Posterior cingulate gyrus (tissue), 11 donors: ENCODE measurements around the gene FUT6.
A peak's percentile ranks its signal among the peaks of the same experiment; 100 is the strongest.

Source experiments
- DNase-seq, 10 donors: peaks; one replicate each; pipeline versions ENCODE4 v3.0.0 to v3.0.0-alpha.2; 2020 to 2021; ENCODE audit warnings: mixed read lengths in 3 of 10
- intact Hi-C: fragments of 100-400 bp; cut with DNase I; formaldehyde crosslinking; loops from one replicate; pipeline ENCODE4 v1.15.1; 2023

The FUT6 gene

GRCh38 chr19:5829567-5830310 lies 9.8 kb downstream of the FUT6 start:
- intact Hi-C loops: no loop called here
- no peak for DNase-seq

GRCh38 chr19:5828661-5829566 lies 10.6 kb downstream of the FUT6 start:
- DNase-seq: no peak
- intact Hi-C loops: no loop called here

GRCh38 chr19:5827891-5828660 lies 11.4 kb downstream of the FUT6 start:
- intact Hi-C loops: no loop called here
- peak in 9 of 10 donors; percentile 45 to 96 (median 65) for DNase-seq

GRCh38 chr19:5827342-5827890 lies 12.1 kb downstream of the FUT6 start:
- DNase-seq: no peak
- intact Hi-C loops: no loop called here

GRCh38 chr19:5826531-5827341 lies 12.8 kb downstream of the FUT6 start:
- peak in 1 of 10 donors; percentile 87 for DNase-seq
- intact Hi-C loops: no loop called here

GRCh38 chr19:5825178-5825577 lies 14.3 kb downstream of the FUT6 start:
- intact Hi-C loops: no loop called here
- DNase-seq: peak in 2 of 10 donors; percentile 36 to 90

GRCh38 chr19:5824751-5825150 lies 14.8 kb downstream of the FUT6 start:
- intact Hi-C loops: no loop called here
- DNase-seq: no peak

- intact Hi-C loops: no loop called here
These were observed 15.8 kb downstream of the FUT6 start for GRCh38 chr19:5823579-5824281.

GRCh38 chr19:5822181-5822844 lies 17.2 kb downstream of the FUT6 start:
- DNase-seq: no peak
- intact Hi-C loops: no loop called here

More at GRCh38 chr19:5823579-5824281, 15.8 kb downstream of the FUT6 start:
- no peak for DNase-seq

GRCh38 chr19:5821521-5822180 lies 17.9 kb downstream of the FUT6 start:
- DNase-seq: no peak
- intact Hi-C loops: no loop called here

- intact Hi-C loops: no loop called here
- no peak for DNase-seq
These were observed 18.7 kb downstream of the FUT6 start for GRCh38 chr19:5820785-5821184.

GRCh38 chr19:5818594-5818993 lies 20.9 kb downstream of the FUT6 start:
- intact Hi-C loops: no loop called here

GRCh38 chr19:5817218-5817617 lies 22.3 kb downstream of the FUT6 start:
- intact Hi-C loops: no loop called here
- no peak for DNase-seq

More at GRCh38 chr19:5818594-5818993, 20.9 kb downstream of the FUT6 start:
- DNase-seq: no peak

- no peak for DNase-seq
- intact Hi-C loops: no loop called here
These were observed 24.7 kb downstream of the FUT6 start for GRCh38 chr19:5814852-5815246.

GRCh38 chr19:5814123-5814851 lies 25.2 kb downstream of the FUT6 start:
- DNase-seq: no peak
- intact Hi-C loops: no loop called here

GRCh38 chr19:5811117-5811516 lies 28.4 kb downstream of the FUT6 start:
- no peak for DNase-seq
- intact Hi-C loops: no loop called here

GRCh38 chr19:5809469-5809868 lies 30.0 kb downstream of the FUT6 start:
- DNase-seq: no peak
- intact Hi-C loops: no loop called here
